ENCODE data around the gene VGLL4. TPM values are rescaled to one million over a fixed set of nuclear protein-coding genes. Genes with fewer than 3 reads are reported as not detected.

The VGLL4 gene
- total and polyA plus RNA-seq, 4 donors, result 44.7 to 104 (median 70.7) TPM

GRCh38 chr3:11672363-11672762, 28.6 kb upstream of the VGLL4 start:
- intact Hi-C loops (cut with DNase I), result no loop called here
- H3K27ac ChIP-seq (ENCODE audit: low read depth in 1 of 2, low read length in 2 of 2), result peak overlapping the region in 1 of 2 donors; percentile 17
- no peak for ATAC-seq (ENCODE audit: low FRiP score)

DNA sequence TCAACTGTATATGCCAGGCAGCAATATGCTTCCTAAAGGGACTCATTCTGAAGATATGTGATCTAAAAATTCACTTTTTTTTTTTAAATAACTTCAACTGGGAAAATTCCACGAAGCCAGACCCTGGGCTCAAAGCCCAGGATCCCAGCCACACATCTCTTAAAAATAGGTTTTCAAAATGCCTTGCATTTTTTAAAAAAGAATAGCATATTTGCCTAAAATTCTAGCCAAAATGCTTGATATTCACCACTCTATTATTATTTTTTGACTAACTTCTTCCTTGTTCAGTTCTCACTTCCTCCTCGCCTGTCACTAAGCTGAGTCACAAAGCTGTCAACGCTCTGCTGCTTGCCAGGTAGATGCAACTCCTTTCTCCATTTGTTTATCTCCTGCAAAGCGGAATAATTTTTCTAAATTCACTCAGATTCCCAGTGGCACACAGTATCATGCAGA, 28.0 kb upstream of the VGLL4 start:
- Histone ChIP-seq H3K27me3 (ENCODE audit: control insufficient read depth in 1 of 2, insufficient read depth in 2 of 2, low read length in 1 of 2) (no peaks in the 10 kb centered on the region), H3K9me3 (ENCODE audit: control insufficient read depth, low read length) (no peaks in the 10 kb centered on the region), H3K36me3 (ENCODE audit: control insufficient read depth in 1 of 2, insufficient read depth in 2 of 2, low read length in 1 of 2) (no peaks in the 10 kb centered on the region), H3K4me3 (ENCODE audit: low read length in 2 of 2) (peak overlapping the region in 1 of 2 donors; percentile 10), H3K27ac (ENCODE audit: low read depth in 1 of 2, low read length in 2 of 2) (peak overlapping the region; percentile 43 to 80), H3K4me1 (ENCODE audit: control insufficient read depth in 1 of 2, insufficient read depth in 2 of 2, low read length in 2 of 2) (peaks cover 10 to 16% of the 10 kb centered on the region in 2 donors)
- WGBS, 2 donors, result 1 to 2% methylated on average over 4 of the region's 4 CpGs
- no peak for ATAC-seq (ENCODE audit: low FRiP score)
- no peak for DNase-seq
- intact Hi-C loops (cut with DNase I), result no loop called here

More at GRCh38 chr3:11672363-11672762, 28.6 kb upstream of the VGLL4 start:
- H3K4me3 ChIP-seq (ENCODE audit: low read length in 2 of 2), result no peak overlapping the region
- no peaks in the 10 kb centered on the region for H3K27me3 ChIP-seq (ENCODE audit: control insufficient read depth in 1 of 2, insufficient read depth in 2 of 2, low read length in 1 of 2)
- WGBS, 2 donors, result 13 to 16% methylated on average over 3 of the region's 3 CpGs
- H3K4me1 ChIP-seq (ENCODE audit: control insufficient read depth in 1 of 2, insufficient read depth in 2 of 2, low read length in 2 of 2), result peaks cover 10 to 16% of the 10 kb centered on the region in 2 donors
- H3K36me3 ChIP-seq (ENCODE audit: control insufficient read depth in 1 of 2, insufficient read depth in 2 of 2, low read length in 1 of 2), result no peaks in the 10 kb centered on the region
- DNase-seq, result no peak
- no peaks in the 10 kb centered on the region for H3K9me3 ChIP-seq (ENCODE audit: control insufficient read depth, low read length)

DNA sequence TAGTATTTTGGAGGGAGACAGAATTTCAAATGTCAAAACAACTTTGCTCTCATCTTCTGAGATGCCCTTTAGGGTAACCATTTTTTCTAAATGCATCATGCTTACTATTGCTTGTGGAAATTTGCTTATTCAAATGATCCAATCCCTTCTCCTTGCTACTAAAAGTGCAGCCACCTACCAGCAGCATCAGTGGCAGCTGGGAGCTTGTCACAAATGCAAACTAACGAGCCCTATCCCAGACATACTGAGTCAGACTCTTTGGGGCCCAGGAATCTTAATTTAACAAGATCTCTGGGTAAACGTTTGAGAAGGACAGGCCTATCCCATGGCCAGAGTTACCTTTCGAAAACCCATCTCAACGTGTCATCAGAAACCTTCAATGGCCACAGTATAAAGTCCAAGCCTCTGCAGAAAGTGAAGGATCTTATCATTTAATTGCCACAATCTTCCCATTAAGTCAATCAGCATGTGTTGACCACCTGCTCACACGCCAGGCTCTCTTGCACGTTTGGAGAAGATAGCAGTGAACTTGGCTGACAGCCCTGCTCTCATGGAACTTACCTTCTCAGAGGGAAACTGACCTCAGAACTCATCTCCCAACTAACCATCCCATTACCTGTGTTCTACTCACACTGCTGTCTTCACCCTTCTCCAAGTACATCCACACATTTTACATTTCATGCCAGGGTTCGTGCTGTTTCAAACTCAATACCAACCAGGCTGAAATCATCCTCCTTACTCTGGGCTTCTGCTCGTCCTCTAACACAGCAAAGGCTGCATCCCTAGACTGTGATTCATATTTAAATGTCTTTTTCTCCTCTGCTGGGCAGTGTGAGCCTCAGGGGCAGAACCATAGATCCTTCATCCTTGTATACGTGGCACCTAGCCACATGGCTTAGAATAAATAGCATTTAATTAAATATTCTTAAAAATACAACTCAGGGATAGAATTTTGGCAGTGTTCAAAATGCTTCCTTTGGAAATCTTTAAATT, 24.8 kb upstream of the VGLL4 start:
- no peaks in the 10 kb centered on the region for H3K27me3 ChIP-seq (ENCODE audit: control insufficient read depth in 1 of 2, insufficient read depth in 2 of 2, low read length in 1 of 2)
- no peak overlapping the region for H3K27ac ChIP-seq (ENCODE audit: low read depth in 1 of 2, low read length in 2 of 2)
- no peak overlapping the region for H3K4me3 ChIP-seq (ENCODE audit: low read length in 2 of 2)
- ATAC-seq (ENCODE audit: low FRiP score) (no peak), DNase-seq (no peak)
- no peaks in the 10 kb centered on the region for H3K36me3 ChIP-seq (ENCODE audit: control insufficient read depth in 1 of 2, insufficient read depth in 2 of 2, low read length in 1 of 2)
- WGBS, 2 donors, result 45 to 51% methylated on average over 9 of the region's 9 CpGs
- peaks cover 7 to 16% of the 10 kb centered on the region in 2 donors for H3K4me1 ChIP-seq (ENCODE audit: control insufficient read depth in 1 of 2, insufficient read depth in 2 of 2, low read length in 2 of 2)
- H3K9me3 ChIP-seq (ENCODE audit: control insufficient read depth, low read length), result no peaks in the 10 kb centered on the region
- intact Hi-C loops (cut with DNase I), result loop anchor here in 1 of 2 donors (10.0 kb wide), 1 partner anchor 136 kb away; no protein-coding TSS in a partner anchor

GRCh38 chr3:11665331-11665730, 21.6 kb upstream of the VGLL4 start:
- Histone ChIP-seq H3K27me3 (ENCODE audit: control insufficient read depth in 1 of 2, insufficient read depth in 2 of 2, low read length in 1 of 2) (no peaks in the 10 kb centered on the region), H3K4me3 (ENCODE audit: low read length in 2 of 2) (no peak overlapping the region), H3K4me1 (ENCODE audit: control insufficient read depth in 1 of 2, insufficient read depth in 2 of 2, low read length in 2 of 2) (peaks cover 2 to 9% of the 10 kb centered on the region in 2 donors), H3K36me3 (ENCODE audit: control insufficient read depth in 1 of 2, insufficient read depth in 2 of 2, low read length in 1 of 2) (no peaks in the 10 kb centered on the region), H3K27ac (ENCODE audit: low read depth in 1 of 2, low read length in 2 of 2) (no peak overlapping the region), H3K9me3 (ENCODE audit: control insufficient read depth, low read length) (no peaks in the 10 kb centered on the region)
- no peak for DNase-seq
- intact Hi-C loops (cut with DNase I), result loop anchor here in 1 of 2 donors (10.0 kb wide), 1 partner anchor 139 kb away; no protein-coding TSS in a partner anchor
- no peak for ATAC-seq (ENCODE audit: low FRiP score)
- 76 to 84% methylated on average over 8 to 10 of the region's 10 CpGs for WGBS, 2 donors

GRCh38 chr3:11662392-11662990, 18.8 kb upstream of the VGLL4 start:
- 15 to 23% methylated on average over 2 of the region's 2 CpGs for WGBS, 2 donors
- no peak for ATAC-seq (ENCODE audit: low FRiP score)
- Histone ChIP-seq H3K36me3 (ENCODE audit: control insufficient read depth in 1 of 2, insufficient read depth in 2 of 2, low read length in 1 of 2) (no peaks in the 10 kb centered on the region), H3K4me1 (ENCODE audit: control insufficient read depth in 1 of 2, insufficient read depth in 2 of 2, low read length in 2 of 2) (peaks cover 2 to 5% of the 10 kb centered on the region in 2 donors), H3K27me3 (ENCODE audit: control insufficient read depth in 1 of 2, insufficient read depth in 2 of 2, low read length in 1 of 2) (no peaks in the 10 kb centered on the region), H3K9me3 (ENCODE audit: control insufficient read depth, low read length) (no peaks in the 10 kb centered on the region), H3K27ac (ENCODE audit: low read depth in 1 of 2, low read length in 2 of 2) (peak overlapping the region in 1 of 2 donors; percentile 28), H3K4me3 (ENCODE audit: low read length in 2 of 2) (no peak overlapping the region)
- intact Hi-C loops (cut with DNase I), result loop anchor here (5.0 to 10.0 kb wide), 3 partner anchors 55 to 142 kb away; no protein-coding TSS in a partner anchor
- no peak for DNase-seq

DNA sequence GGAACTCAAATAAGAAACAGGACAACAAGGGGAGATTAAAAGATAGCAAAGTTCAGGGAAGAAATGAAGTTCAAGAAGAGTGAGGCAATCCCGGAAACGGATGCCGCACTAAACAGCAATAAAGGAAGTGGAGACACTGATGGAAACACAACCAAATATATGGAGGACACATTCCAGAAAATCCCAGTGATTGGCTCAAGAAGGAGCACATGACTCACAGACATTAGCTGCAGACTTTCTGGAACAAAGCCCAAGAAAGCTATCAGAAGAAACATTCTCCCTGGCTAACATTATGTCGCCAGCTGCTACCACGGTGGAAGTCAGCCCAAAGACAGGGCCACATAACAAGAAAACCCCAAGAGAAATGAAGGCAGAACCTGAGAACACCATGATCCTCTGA, 18.1 kb upstream of the VGLL4 start:
- H3K36me3 ChIP-seq (ENCODE audit: control insufficient read depth in 1 of 2, insufficient read depth in 2 of 2, low read length in 1 of 2), result no peaks in the 10 kb centered on the region
- H3K4me3 ChIP-seq (ENCODE audit: low read length in 2 of 2), result no peak overlapping the region
- intact Hi-C loops (cut with DNase I), result loop anchor here (5.0 to 10.0 kb wide), 3 partner anchors 55 to 143 kb away; no protein-coding TSS in a partner anchor
- no peaks in the 10 kb centered on the region for H3K9me3 ChIP-seq (ENCODE audit: control insufficient read depth, low read length)
- H3K4me1 ChIP-seq (ENCODE audit: control insufficient read depth in 1 of 2, insufficient read depth in 2 of 2, low read length in 2 of 2), result peaks cover 2 to 5% of the 10 kb centered on the region in 2 donors
- no peak for ATAC-seq (ENCODE audit: low FRiP score)
- no peaks in the 10 kb centered on the region for H3K27me3 ChIP-seq (ENCODE audit: control insufficient read depth in 1 of 2, insufficient read depth in 2 of 2, low read length in 1 of 2)
- WGBS, 2 donors, result 13 to 14% methylated on average over 5 of the region's 5 CpGs
- peak in 1 of 2 donors; percentile 51 for DNase-seq
- peak overlapping the region in 1 of 2 donors; percentile 12 for H3K27ac ChIP-seq (ENCODE audit: low read depth in 1 of 2, low read length in 2 of 2)

DNA sequence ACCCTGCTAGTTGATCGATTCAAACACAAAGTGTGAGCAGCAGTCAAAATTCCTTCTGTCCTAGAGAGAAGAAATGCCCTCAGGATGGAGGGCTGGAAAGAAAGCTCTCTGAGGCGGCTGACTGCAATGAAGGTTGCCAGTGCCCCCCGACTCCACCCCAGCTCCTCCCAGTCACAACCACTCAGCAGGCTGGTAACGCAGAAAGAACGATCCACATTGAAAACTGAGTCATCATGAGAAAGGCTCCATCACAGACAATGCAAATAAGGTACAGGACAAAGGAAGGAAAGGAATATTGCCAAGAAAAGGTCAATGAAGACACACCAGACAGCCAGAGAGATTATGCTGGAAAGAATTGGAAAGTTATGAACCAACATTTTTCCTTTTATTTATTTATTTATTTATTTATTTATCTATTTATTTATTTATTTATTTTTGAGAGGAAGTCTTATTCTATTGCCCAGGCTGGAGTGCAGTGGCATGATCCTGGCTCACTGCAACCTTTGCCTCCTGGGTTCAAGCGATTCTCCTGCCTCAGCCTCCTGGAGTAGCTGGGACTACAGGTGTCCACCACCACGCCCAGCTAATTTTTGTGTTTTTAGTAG, 17.4 kb upstream of the VGLL4 start:
- H3K4me3 ChIP-seq (ENCODE audit: low read length in 2 of 2), result no peak overlapping the region
- H3K9me3 ChIP-seq (ENCODE audit: control insufficient read depth, low read length), result no peaks in the 10 kb centered on the region
- no peaks in the 10 kb centered on the region for H3K27me3 ChIP-seq (ENCODE audit: control insufficient read depth in 1 of 2, insufficient read depth in 2 of 2, low read length in 1 of 2)
- intact Hi-C loops (cut with DNase I), result loop anchor here (5.0 to 10.0 kb wide), 3 partner anchors 56 to 144 kb away; no protein-coding TSS in a partner anchor
- peaks cover 2 to 5% of the 10 kb centered on the region in 2 donors for H3K4me1 ChIP-seq (ENCODE audit: control insufficient read depth in 1 of 2, insufficient read depth in 2 of 2, low read length in 2 of 2)
- DNase-seq (no peak), ATAC-seq (ENCODE audit: low FRiP score) (no peak)
- no peaks in the 10 kb centered on the region for H3K36me3 ChIP-seq (ENCODE audit: control insufficient read depth in 1 of 2, insufficient read depth in 2 of 2, low read length in 1 of 2)
- WGBS, 2 donors, result 65 to 67% methylated on average over 7 of the region's 7 CpGs
- peak overlapping the region in 1 of 2 donors; percentile 18 for H3K27ac ChIP-seq (ENCODE audit: low read depth in 1 of 2, low read length in 2 of 2)

DNA sequence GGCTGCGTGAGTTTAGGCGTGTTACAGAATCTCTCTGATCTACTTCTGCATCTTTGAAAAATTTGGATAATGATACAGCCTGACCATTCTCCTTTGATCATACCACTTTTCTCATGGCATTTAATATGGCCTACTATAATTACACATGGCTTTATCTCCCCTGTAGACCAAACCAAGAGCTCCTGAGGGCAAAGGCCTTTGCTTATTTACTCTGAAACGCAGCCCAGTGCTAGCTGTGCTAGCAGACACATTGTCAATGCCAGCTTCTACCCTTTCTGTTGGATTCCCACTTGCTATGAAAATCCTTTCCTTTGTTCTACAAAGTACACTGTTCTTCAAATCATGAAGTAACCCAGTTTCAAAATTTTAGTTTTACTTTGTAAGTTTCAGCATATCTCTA, 16.5 kb upstream of the VGLL4 start:
- ATAC-seq (ENCODE audit: low FRiP score) (no peak), DNase-seq (no peak)
- 25 to 26% methylated on average over 3 of the region's 3 CpGs for WGBS, 2 donors
- Histone ChIP-seq H3K4me3 (ENCODE audit: low read length in 2 of 2) (no peak overlapping the region), H3K4me1 (ENCODE audit: control insufficient read depth in 1 of 2, insufficient read depth in 2 of 2, low read length in 2 of 2) (peaks cover 2 to 5% of the 10 kb centered on the region in 2 donors), H3K9me3 (ENCODE audit: control insufficient read depth, low read length) (no peaks in the 10 kb centered on the region), H3K27me3 (ENCODE audit: control insufficient read depth in 1 of 2, insufficient read depth in 2 of 2, low read length in 1 of 2) (no peaks in the 10 kb centered on the region), H3K36me3 (ENCODE audit: control insufficient read depth in 1 of 2, insufficient read depth in 2 of 2, low read length in 1 of 2) (no peaks in the 10 kb centered on the region), H3K27ac (ENCODE audit: low read depth in 1 of 2, low read length in 2 of 2) (no peak overlapping the region)
- intact Hi-C loops (cut with DNase I), result loop anchor here (5.0 to 10.0 kb wide), 3 partner anchors 57 to 145 kb away; no protein-coding TSS in a partner anchor
